NCI-H446 treated with DMSO at 0.1 percent for 48 hours (cell line): ENCODE results near the gene NAT9.

ENCODE experiments used
- DNase-seq: peaks from one replicate; lab custom pipeline; 2025; lab: John Stamatoyannopoulos, UW

The NAT9 gene

DNA sequence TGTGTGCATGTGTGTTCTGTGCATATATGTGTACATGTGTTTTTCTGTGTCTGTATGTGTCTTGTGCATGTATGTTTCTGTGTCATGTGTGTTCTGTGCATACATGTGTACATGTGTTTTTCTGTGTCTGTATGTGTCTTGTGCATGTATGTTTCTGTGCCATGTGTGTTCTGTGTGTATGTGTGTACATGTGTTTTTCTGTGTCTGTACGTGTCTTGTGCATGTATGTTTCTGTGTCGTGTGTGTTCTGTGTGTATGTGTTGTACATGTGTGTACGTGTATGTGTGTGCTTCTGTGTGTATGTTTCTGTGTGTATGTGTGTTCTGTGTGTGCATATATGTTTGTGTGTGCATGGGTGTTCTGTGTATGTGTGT is 47.5 kb downstream of the NAT9 start:
- DNase-seq = no peak

DNA sequence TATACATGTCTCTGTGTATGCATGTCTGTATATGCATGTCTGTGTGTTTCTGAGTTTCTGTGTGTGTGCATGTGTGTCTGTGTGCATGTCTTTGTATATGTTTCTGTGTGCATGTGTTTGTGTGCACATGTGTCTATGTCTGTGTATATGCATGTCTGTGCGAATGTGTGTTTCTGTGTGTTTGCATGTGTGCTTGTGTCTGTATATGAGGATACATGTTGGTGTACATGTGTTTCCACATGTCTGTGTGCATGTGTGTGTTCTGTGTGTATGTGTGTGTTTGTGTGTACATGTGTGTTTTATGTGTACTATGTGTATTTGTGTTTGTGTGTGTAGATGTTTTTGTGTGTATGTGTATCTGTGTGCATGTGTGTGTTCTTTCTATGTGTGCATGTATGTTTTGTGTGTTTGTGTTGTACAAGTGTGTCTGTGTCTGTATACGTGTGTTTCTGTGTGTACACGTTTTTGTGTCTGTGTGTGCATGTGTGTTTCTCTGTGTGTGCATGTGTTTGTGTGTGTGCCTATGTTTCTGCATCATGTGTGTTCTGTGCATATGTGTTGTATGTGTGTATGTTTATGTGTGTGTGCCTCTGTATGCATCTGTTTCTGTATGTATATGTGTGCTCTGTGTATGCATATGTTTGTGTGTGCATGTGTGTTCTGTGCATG is 48.0 kb downstream of the NAT9 start:
- no peak for DNase-seq

- DNase-seq = no peak
Measured at GRCh38 chr17:74725111-74725510, 51.0 kb downstream of the NAT9 start.

DNA sequence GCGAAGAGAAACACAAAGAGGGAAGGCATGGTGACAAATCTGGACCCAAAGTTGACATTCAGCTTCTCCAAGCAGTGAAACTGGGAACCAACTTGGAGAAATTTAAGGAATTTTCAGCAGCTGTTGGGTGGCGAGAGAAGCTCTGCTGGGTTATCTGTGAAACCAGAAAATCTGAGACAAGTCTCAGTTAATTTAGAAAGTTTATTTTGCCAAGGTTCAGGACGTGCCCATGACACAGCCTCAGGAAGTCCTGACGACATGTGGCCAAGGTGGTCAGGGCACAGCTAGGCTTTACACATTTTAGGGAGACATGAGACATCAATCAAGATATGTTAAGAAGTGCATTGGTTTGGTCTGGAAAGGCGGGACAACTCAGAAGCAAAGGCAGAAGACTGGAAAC is 52.3 kb downstream of the NAT9 start:
- no peak for DNase-seq

GRCh38 chr17:74722782-74723181 is 53.4 kb downstream of the NAT9 start:
- no peak for DNase-seq
